Liver (tissue), 3 donors: ENCODE measurements around the gene SH2D3C.

Source experiments
- CTCF ChIP-seq: fragments of 150-350 bp; IDR thresholded peaks from 2 replicates; pipeline ENCODE4 v1.5.1; 2017; ENCODE audit warnings: improper control_type of control experiment, low read depth, low read length; ENCODE audit not compliant: missing input control
- JUND ChIP-seq, 2 donors: IDR thresholded peaks; 2 replicates each; pipeline ENCODE4 v1.6.1; 2016; ENCODE audit warnings: antibody characterized with exemption in 2 of 2
- REST ChIP-seq: IDR thresholded peaks from 2 replicates; pipeline ENCODE4 v1.6.1; 2016; ENCODE audit warnings: antibody characterized with exemption, mild to moderate bottlenecking
- TAF1 ChIP-seq: conservative IDR thresholded peaks from 2 replicates; pipeline ENCODE4 v1.6.1; 2016; ENCODE audit warnings: antibody characterized with exemption, mild to moderate bottlenecking
- YY1 ChIP-seq: IDR thresholded peaks from 2 replicates; pipeline ENCODE4 v1.6.1; 2016; ENCODE audit warnings: antibody characterized with exemption, mild to moderate bottlenecking
- ZBTB33 ChIP-seq: IDR thresholded peaks from 2 replicates; pipeline ENCODE4 v1.6.1; 2016; ENCODE audit warnings: antibody characterized with exemption
- donor health status: healthy.
- donor health status: healthy.

- TF ChIP-seq YY1 (peak; percentile 60), CTCF (peak; percentile 99), ZBTB33 (no peak), TAF1 (no peak), REST (no peak), JUND (IDR thresholded peaks at IDR 0.05) (no peak)
Observed at GRCh38 chr9:127734747-127735529, 43.5 kb downstream of the SH2D3C start, which contains the start of gene TOR2A.
